NOMO-1 (cell line): Measurements from ENCODE around the gene PODN.

Experiments used
- DNase-seq, 2 experiments: peaks; one replicate each; lab custom pipeline; 2025; ENCODE audit not compliant: unreplicated experiment in 2 of 2; lab: John Stamatoyannopoulos, UW

Gene PODN

DNA sequence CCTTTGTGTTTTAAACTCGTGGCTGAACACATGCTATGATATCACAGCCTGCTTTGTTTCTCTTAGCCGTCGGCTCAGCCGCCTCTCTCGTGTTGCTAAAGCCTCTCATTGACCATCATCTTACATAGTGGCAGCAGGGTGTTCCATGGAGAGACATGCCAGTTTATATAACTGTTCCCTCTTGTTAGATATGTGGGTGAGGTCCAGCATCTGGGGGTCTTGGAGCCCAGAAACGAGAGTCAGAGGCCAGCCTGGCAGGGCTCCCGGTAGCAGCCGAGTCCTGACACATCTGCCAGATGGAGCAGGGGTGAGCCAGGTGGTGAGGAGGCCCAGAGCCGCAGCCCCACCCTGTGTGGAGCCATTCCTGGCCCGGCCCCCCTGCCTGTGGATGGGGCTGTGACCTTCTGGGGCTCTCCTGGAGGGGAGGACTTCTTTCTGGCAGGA lies 11.9 kb downstream of the PODN start:
- DNase-seq = no peak

DNA sequence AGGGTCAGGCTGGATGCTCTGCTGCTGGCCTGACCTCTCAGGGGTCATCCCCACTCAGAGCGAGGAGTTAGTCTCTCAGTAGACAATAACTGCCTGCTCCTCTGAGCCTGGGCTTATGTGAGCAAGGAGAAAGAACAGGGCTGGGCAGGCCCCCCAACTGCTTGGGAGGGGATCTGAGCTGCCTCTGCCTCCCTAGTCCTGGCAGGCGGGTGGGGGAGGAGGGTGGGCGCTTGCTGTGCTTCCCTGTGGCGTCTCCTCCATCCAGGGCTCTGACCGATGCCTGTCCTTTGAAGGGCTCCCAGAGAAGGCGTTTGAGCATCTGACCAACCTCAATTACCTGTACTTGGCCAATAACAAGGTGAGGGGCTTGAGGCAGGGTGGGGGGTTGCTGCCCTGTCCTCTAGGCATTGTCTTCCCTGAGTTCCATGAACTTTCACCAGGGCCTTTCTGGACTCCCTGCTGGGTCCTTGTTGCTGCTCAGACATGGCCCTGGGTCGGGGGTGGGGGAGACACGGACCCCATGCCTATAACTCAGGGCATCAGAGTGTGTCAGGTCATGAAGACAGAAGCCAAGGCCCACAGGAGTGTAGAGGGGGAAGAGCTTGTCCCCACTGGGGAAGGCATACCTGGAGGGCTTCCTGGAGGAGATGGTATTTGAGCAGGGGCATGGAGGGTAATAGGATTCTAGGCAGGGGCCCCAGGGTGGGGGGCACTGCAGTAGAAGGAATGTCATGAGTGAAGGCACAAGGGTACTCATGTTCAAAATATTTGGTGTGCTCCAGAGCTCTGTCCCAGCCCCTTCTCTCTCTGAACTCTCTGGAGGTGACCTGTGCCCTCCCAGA lies 12.5 kb downstream of the PODN start:
- no peak for DNase-seq

GRCh38 chr1:53075206-53075605 lies 13.2 kb downstream of the PODN start:
- no peak for DNase-seq

DNA sequence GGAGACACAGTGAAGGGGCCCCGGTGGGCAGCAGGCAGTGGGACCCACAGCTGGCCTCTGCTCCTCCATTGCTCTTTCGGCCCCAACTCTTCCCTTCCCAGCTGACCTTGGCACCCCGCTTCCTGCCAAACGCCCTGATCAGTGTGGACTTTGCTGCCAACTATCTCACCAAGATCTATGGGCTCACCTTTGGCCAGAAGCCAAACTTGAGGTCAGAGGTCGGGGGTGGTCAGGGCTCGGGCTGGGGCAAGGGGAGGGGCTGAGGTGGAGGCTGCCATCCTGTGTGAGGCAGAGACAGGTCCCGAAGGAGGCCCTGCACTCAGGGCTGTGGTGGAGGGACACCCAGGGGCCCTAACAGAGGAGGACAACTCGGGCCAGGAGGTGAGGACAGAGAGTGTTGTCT lies 13.7 kb downstream of the PODN start:
- no peak for DNase-seq

DNA sequence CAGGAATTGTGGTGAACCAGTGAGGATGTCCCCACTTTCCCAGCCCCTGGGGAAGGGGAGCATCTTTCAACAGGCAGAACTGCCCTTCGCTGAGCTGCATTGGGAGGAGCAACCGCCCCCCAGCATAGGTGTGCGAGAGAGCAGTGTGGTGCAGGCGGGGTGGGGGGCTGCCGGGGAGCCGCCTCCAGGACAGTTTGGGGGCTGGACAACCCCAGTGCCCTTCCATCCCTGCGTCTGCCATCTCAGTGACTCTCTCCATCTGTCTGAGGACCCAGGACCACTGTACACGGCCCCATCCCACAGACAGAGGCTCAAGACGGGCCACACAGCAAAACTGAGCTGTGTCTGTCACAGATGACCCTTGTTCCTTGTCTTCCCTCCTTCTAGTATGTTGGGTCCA lies 14.2 kb downstream of the PODN start:
- DNase-seq = no peak

DNA sequence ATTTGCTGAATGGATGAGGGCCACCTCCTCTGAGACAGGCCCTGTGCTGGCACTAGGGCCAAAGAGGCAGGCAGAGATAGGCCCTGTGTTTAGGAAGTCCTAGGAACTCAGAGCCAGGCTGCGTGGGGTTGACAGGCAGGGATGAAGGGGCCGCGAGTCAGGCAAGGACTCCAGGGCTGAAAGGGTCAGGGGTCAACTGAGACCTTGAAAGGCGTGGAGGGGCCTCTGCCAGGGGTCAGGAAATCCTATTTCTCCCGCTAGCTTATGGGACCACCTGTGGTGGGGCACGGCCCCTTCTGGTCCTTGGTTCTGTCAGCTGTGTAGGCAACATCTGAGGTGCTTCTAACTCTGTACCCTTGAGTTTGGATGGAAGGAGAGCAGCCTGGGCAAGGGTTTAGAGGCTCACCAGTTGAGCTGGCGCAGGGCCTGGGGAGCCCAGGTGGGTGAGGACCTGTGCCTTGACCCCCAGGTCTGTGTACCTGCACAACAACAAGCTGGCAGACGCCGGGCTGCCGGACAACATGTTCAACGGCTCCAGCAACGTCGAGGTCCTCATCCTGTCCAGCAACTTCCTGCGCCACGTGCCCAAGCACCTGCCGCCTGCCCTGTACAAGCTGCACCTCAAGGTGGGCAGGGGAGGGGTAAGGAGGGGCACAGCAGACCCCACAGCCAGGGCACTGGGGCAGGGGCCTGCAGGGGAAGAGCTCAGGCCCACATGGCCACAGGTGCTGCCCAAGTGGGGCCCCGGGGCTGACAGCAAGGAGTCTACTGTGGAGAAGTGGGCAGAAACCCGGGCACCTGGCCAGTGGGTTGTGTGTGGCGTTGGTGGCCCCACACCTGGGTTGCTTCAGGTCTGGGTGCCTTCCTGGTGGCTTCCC lies 14.9 kb downstream of the PODN start:
- DNase-seq = no peak

DNA sequence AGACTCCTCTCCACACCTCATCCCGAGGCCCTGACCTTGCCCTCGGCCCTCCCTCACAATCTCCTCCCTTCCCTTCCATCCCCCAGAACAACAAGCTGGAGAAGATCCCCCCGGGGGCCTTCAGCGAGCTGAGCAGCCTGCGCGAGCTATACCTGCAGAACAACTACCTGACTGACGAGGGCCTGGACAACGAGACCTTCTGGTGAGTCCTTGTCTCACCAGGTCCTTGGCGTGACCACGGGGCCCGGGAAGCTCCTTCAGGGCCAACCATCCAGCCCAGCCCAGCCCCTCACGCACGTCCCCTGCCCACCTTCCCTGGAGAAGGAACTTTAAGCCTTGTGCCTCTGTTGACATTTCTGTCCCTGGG lies 15.6 kb downstream of the PODN start:
- DNase-seq = no peak

DNA sequence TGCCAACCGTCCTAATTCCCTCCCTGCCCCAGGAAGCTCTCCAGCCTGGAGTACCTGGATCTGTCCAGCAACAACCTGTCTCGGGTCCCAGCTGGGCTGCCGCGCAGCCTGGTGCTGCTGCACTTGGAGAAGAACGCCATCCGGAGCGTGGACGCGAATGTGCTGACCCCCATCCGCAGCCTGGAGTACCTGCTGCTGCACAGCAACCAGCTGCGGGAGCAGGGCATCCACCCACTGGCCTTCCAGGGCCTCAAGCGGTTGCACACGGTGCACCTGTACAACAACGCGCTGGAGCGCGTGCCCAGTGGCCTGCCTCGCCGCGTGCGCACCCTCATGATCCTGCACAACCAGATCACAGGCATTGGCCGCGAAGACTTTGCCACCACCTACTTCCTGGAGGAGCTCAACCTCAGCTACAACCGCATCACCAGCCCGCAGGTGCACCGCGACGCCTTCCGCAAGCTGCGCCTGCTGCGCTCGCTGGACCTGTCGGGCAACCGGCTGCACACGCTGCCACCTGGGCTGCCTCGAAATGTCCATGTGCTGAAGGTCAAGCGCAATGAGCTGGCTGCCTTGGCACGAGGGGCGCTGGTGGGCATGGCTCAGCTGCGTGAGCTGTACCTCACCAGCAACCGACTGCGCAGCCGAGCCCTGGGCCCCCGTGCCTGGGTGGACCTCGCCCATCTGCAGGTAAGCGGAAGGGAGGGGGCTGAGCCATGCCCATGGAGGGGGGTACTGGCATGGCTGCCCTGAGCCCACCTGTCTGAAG lies 16.5 kb downstream of the PODN start:
- DNase-seq = no peak

GRCh38 chr1:53079251-53079650 lies 17.2 kb downstream of the PODN start:
- DNase-seq = no peak

- no peak for DNase-seq
Measured at GRCh38 chr1:53080041-53080440, 18.0 kb downstream of the PODN start.

- DNase-seq = no peak
Measured at GRCh38 chr1:53080769-53081168, 18.8 kb downstream of the PODN start.

DNA sequence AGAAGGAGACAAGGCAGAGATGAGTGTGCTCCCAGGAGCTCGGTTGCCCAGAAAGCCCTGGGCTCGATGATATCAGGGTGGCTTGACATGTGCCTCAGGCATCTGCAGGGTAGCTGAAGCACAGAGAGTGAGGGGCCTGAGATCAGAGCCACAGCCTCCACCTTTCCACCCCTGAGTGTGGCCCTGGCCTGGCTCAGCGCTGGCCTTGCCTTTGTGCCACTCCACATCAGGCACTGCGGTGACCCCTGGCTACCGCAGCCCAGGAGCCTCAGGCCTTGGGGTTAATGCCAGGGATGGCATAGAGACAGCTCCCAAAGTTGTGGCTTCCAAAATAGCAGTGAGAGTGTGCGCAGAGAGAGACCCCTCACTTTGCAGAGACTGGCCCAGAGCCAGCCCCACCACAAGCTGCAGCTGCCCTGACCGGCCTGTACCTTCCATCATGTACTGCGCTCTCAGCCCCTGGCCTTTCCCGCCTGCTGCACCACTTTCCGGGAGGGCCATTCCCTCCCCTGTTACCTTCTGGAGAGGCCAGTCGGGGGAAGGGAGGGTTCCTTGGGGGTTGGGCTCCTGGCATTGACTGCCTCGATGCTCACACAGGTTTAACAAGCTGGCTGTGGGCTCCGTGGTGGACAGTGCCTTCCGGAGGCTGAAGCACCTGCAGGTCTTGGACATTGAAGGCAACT lies 19.5 kb downstream of the PODN start:
- DNase-seq = no peak

GRCh38 chr1:53082826-53083455 lies 20.9 kb downstream of the PODN start:
- no peak for DNase-seq

- DNase-seq = no peak
Measured at GRCh38 chr1:53083636-53084588, 21.9 kb downstream of the PODN start.

DNA sequence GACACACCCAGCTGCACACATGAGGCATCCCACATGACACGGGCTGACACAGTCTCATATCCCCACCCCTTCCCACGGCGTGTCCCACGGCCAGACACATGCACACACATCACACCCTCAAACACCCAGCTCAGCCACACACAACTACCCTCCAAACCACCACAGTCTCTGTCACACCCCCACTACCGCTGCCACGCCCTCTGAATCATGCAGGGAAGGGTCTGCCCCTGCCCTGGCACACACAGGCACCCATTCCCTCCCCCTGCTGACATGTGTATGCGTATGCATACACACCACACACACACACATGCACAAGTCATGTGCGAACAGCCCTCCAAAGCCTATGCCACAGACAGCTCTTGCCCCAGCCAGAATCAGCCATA lies 22.6 kb downstream of the PODN start:
- no peak for DNase-seq

GRCh38 chr1:53085405-53085804 lies 23.4 kb downstream of the PODN start:
- DNase-seq = no peak

DNA sequence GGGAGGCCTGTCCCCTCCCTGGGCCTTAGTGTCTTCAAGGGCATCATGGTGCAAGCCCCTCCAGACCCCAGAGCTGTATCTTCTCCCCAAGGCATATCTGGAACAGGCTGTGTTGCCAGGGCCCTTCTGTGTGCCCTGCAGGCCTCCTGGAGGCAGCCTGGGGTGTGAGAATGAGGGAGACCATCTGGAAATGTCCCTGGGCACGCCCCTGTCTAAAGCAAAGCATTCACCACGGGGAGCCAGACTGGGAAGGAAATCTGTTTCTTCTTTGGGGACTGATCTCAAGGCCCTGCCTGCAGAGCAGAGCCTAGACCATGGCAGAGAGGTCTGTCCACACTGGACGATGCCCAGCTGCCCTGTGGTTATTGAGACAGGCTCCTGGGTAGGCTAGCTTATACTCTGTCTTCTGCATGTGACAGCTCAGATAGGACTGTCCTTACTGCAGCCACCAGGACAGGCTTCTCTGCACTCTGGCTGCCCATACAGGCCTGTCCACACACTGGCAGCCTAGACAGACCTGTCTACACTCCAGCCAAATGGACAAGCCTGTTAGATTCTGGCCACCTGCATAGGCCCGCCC lies 24.6 kb downstream of the PODN start:
- DNase-seq = no peak

GRCh38 chr1:53087332-53088285 lies 25.6 kb downstream of the PODN start:
- no peak for DNase-seq
